Measurements from ENCODE around the gene ERCC8.

The ERCC8 gene

GRCh38 chr5:60836131-60836530 is 108.7 kb downstream of the ERCC8 start:
- DNase-seq (ENCODE audit: low read depth in 2 of 2) = no peak

- no peak for DNase-seq (ENCODE audit: low read depth in 2 of 2)
Observed at GRCh38 chr5:60835554-60835953, 109.3 kb downstream of the ERCC8 start.

GRCh38 chr5:60833520-60833919 is 111.3 kb downstream of the ERCC8 start:
- no peak for DNase-seq (ENCODE audit: low read depth in 2 of 2)

GRCh38 chr5:60830581-60831127 is 114.2 kb downstream of the ERCC8 start:
- no peak for DNase-seq (ENCODE audit: low read depth in 2 of 2)

- no peak for DNase-seq (ENCODE audit: low read depth in 2 of 2)
Observed at GRCh38 chr5:60829490-60830266, 115.2 kb downstream of the ERCC8 start.

GRCh38 chr5:60827201-60827600 is 117.7 kb downstream of the ERCC8 start:
- DNase-seq (ENCODE audit: low read depth in 2 of 2) = no peak

GRCh38 chr5:60826653-60827052 is 118.2 kb downstream of the ERCC8 start:
- DNase-seq (ENCODE audit: low read depth in 2 of 2) = no peak

Measured in stimulated activated CD8-positive, alpha-beta memory T cell treated with anti-CD3 and anti-CD28 coated beads, Interleukin-7, amount 100 ng/mL, for 1 hour (primary cell).